Endothelial cell of umbilical vein (primary cell): ENCODE data around the gene IL25. TPM values are rescaled to one million over a fixed set of nuclear protein-coding genes. Genes with fewer than 3 reads are reported as not detected.

Experiments
- BruUV-seq: library from RNA; stranded (reverse); fragments of 400-500 nt; replicated peaks from 2 replicates; lab custom pipeline; 2021; lab: Mats Ljungman, UMichigan
- CTCF ChIA-PET: fragments of 300-600, 350-600 bp; sonication (Branson Sonifier 250); formaldehyde crosslinking; loops from one replicate; lab custom pipeline; 2021; ENCODE audit warnings: antibody characterized with exemption, inconsistent platforms; lab: Charles Lee
- POLR2A ChIA-PET: fragments of 300-600, 350-600 bp; sonication (Branson Sonifier 250); formaldehyde crosslinking; loops from one replicate; lab custom pipeline; 2021; ENCODE audit warnings: antibody characterized with exemption, inconsistent platforms; lab: Charles Lee
- DNase-seq: peaks from one replicate; pipeline ENCODE4 v3.0.0-alpha.2; 2011; ENCODE audit warnings: low read depth, low spot score
- FAIRE-seq: peaks from 2 replicates; lab custom pipeline; 2011; peaks lifted over from hg19 to GRCh38; lab: Jason Lieb, UNC
- H2AFZ ChIP-seq: 2 replicates; pipeline ENCODE4 v1.6.0; 2012; ENCODE audit warnings: low read depth, low read length, control low read depth, inconsistent platforms
- H3K27ac ChIP-seq: 2 replicates; pipeline ENCODE4 v1.5.1; 2011; ENCODE audit warnings: low read depth, mild to moderate bottlenecking, control low read depth, low read length, moderate library complexity; ENCODE audit not compliant: insufficient read depth
- H3K27me3 ChIP-seq, 2 experiments: 2 replicates each; pipeline versions ENCODE4 v1.6.0 to v1.6.1; 2011; ENCODE audit warnings: low read length in 2 of 2, mixed read lengths in 1 of 2; ENCODE audit not compliant: control insufficient read depth in 2 of 2, insufficient read depth in 2 of 2
- H3K36me3 ChIP-seq, 2 experiments: 2 replicates in 1 of 2; 3 replicates in 1 of 2; pipeline ENCODE4 v1.5.1; 2011; ENCODE audit warnings: low read length in 2 of 2, mild to moderate bottlenecking in 1 of 2, moderate library complexity in 1 of 2; ENCODE audit not compliant: control insufficient read depth in 2 of 2, insufficient read depth in 2 of 2; ENCODE audit errors: extremely low read depth in 1 of 2
- H3K4me1 ChIP-seq: 3 replicates; pipeline ENCODE4 v1.5.1; 2011; ENCODE audit warnings: mild to moderate bottlenecking, low read length; ENCODE audit not compliant: control insufficient read depth, insufficient read depth; ENCODE audit errors: extremely low read depth
- H3K4me2 ChIP-seq: 2 replicates; pipeline ENCODE4 v1.6.1; 2011; ENCODE audit warnings: low read length, control low read depth, mixed read lengths; ENCODE audit not compliant: insufficient read depth
- H3K4me3 ChIP-seq, 3 experiments: fragments of 200-600 bp in 1 of 3; sonication (generic), shearing (Covaris generic) in 1 of 3; replicated peaks in 1 of 3; 2 replicates each; pipeline ENCODE4 v1.5.1; 2011 to 2016; ENCODE audit warnings: control low read depth in 3 of 3, low read length in 3 of 3, mild to moderate bottlenecking in 2 of 3, inconsistent platforms in 1 of 3, low read depth in 1 of 3, moderate library complexity in 1 of 3; ENCODE audit not compliant: insufficient read depth in 1 of 3
- H3K79me2 ChIP-seq: 2 replicates; pipeline ENCODE4 v1.6.0; 2012; ENCODE audit warnings: low read length, inconsistent platforms; ENCODE audit not compliant: control insufficient read depth, insufficient read depth
- H3K9ac ChIP-seq: replicated peaks from 2 replicates; pipeline ENCODE3; 2011; ENCODE audit warnings: low read length, control low read depth; ENCODE audit not compliant: insufficient read depth; ENCODE audit errors: extremely low read depth
- H3K9me1 ChIP-seq: replicated peaks from 3 replicates; pipeline ENCODE4 v1.6.0; 2011; ENCODE audit warnings: mild to moderate bottlenecking, low read length; ENCODE audit not compliant: control insufficient read depth, insufficient read depth; ENCODE audit errors: extremely low read depth
- H3K9me3 ChIP-seq: replicated peaks from 2 replicates; pipeline ENCODE4 v1.5.1; 2012; ENCODE audit warnings: low read length, inconsistent platforms; ENCODE audit not compliant: control insufficient read depth, insufficient read depth
- H4K20me1 ChIP-seq: replicated peaks from 2 replicates; pipeline ENCODE3; 2011; ENCODE audit warnings: mild to moderate bottlenecking, low read length; ENCODE audit not compliant: control insufficient read depth, insufficient read depth; ENCODE audit errors: extremely low read depth
- EZH2 ChIP-seq: IDR thresholded peaks from 2 replicates; pipeline ENCODE4 v1.6.1; 2012; ENCODE audit warnings: borderline replicate concordance, low read depth, mild to moderate bottlenecking, moderate library complexity, low read length, inconsistent platforms; ENCODE audit not compliant: severe bottlenecking
- FOS ChIP-seq: IDR thresholded peaks from 2 replicates; pipeline ENCODE4 v1.6.1; 2011; ENCODE audit warnings: mild to moderate bottlenecking, low read length, moderate library complexity, borderline replicate concordance; ENCODE audit not compliant: insufficient read depth
- GATA2 ChIP-seq: IDR thresholded peaks from 2 replicates; pipeline ENCODE4 v1.7.0; 2011; ENCODE audit warnings: low read depth, mild to moderate bottlenecking, moderate library complexity, mixed read lengths, low read length; ENCODE audit not compliant: insufficient read length, insufficient read depth
- JUN ChIP-seq: IDR thresholded peaks from 2 replicates; pipeline ENCODE4 v1.6.1; 2011; ENCODE audit warnings: borderline replicate concordance, low read depth; ENCODE audit not compliant: insufficient read length, insufficient read depth
- MYC ChIP-seq: IDR thresholded peaks from one replicate; pipeline ENCODE4 v1.6.1; 2011; ENCODE audit warnings: mild to moderate bottlenecking, low read depth, low read length
- POLR2A ChIP-seq: IDR thresholded peaks from 2 replicates; pipeline ENCODE4 v1.6.1; 2012; ENCODE audit warnings: low read depth, mild to moderate bottlenecking, control low read depth, low read length
- POLR2AphosphoS5 ChIP-seq: IDR thresholded peaks from 2 replicates; pipeline ENCODE4 v1.6.1; 2012; ENCODE audit warnings: low read depth, mild to moderate bottlenecking, control low read depth, low read length, moderate library complexity; ENCODE audit not compliant: insufficient read depth
- dilution Hi-C: fragments of 300-500 bp; cut with MboI; formaldehyde crosslinking; loops from one replicate; pipeline ENCODE4 v1.15.0; 2019; ENCODE audit warnings: low sequenced_read_pairs; ENCODE audit not compliant: extremely low pct_ligation_motif_present
- intact Hi-C: fragments of 100-400 bp; cut with micrococcal nuclease; formaldehyde crosslinking; loops from one replicate; pipeline ENCODE4 v1.10.0; 2022
- polyA plus RNA-seq, 4 experiments: library from polyadenylated mRNA; depleted of rRNA in 3 of 4; stranded (reverse) in 3 of 4; unstranded in 1 of 4; fragments of >200 nt; gene quantifications; 2 replicates each; pipeline versions ENCODE4 v1.2.1 to v1.2.3, GENCODE V29; 2011 to 2012; ENCODE audit warnings: missing spikeins in 1 of 4
- total RNA-seq: library from RNA; stranded (reverse); gene quantifications from 2 replicates; pipeline ENCODE4 v1.2.3, GENCODE V29; 2021
- TF ChIP-seq, protein P1 (sequence below), 2 donors: IDR thresholded peaks; 1 replicate in 1 of 2; 2 replicates in 1 of 2; pipeline ENCODE4 v1.5.1; 2011; ENCODE audit warnings: low read length in 2 of 2, mild to moderate bottlenecking in 2 of 2, moderate library complexity in 2 of 2, control low read depth in 1 of 2, inconsistent platforms in 1 of 2, low read depth in 1 of 2; ENCODE audit not compliant: insufficient read depth in 1 of 2; ENCODE audit errors: extremely low read depth in 1 of 2
- TF ChIP-seq, protein P2 (sequence below): IDR thresholded peaks from 2 replicates; pipeline ENCODE4 v1.6.1; 2011; ENCODE audit not compliant: insufficient read depth, insufficient read length

The IL25 gene
- total and polyA plus RNA-seq, 2 donors (not counting 3 experiments of a cell fraction or from before 2014, with no cell fraction given): not detected

DNA sequence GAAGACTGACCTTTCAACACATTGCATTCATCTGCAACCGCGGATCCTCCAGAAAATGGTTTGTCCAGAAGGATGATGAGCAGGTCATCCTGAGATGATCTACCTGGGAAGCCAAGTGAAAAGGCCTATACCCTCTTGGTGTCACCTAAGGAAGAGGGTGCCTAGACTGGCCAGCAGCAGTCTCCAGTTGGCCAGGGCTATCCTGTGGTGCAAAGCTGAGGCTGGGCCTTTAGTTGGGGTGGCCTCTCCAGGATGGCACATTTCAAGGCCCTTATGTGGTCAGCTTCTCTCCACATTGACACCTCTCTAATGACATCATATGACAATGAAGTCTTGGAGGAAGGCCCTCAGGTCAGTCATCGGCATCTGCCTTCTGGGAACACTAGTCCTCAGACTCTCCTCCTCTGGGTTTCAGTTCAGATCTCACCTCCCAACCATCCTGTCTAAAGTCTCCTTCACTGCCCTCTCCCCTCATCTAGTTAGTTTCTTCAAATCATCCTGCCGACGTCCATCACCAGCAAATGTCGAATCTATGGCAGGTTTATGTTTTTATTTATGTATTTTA, 16.7 kb upstream of the IL25 start:
- TF ChIP-seq FOS (no peak), EZH2 (no peak), MYC (no peak), POLR2A (no peak), POLR2AphosphoS5 (no peak), JUN (no peak), GATA2 (no peak)
- TF ChIP-seq, protein P1, sequence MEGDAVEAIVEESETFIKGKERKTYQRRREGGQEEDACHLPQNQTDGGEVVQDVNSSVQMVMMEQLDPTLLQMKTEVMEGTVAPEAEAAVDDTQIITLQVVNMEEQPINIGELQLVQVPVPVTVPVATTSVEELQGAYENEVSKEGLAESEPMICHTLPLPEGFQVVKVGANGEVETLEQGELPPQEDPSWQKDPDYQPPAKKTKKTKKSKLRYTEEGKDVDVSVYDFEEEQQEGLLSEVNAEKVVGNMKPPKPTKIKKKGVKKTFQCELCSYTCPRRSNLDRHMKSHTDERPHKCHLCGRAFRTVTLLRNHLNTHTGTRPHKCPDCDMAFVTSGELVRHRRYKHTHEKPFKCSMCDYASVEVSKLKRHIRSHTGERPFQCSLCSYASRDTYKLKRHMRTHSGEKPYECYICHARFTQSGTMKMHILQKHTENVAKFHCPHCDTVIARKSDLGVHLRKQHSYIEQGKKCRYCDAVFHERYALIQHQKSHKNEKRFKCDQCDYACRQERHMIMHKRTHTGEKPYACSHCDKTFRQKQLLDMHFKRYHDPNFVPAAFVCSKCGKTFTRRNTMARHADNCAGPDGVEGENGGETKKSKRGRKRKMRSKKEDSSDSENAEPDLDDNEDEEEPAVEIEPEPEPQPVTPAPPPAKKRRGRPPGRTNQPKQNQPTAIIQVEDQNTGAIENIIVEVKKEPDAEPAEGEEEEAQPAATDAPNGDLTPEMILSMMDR (IDR thresholded peaks at IDR 0.05; ENCODE audit: extremely low read depth in 1 of 2, insufficient read depth in 1 of 2, low read depth in 1 of 2, low read length in 2 of 2): no peak
- TF ChIP-seq, protein P2, sequence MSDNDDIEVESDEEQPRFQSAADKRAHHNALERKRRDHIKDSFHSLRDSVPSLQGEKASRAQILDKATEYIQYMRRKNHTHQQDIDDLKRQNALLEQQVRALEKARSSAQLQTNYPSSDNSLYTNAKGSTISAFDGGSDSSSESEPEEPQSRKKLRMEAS: no peak
- FAIRE-seq (no peak), DNase-seq (no peak)
- H3K4me2 ChIP-seq: no peak overlapping the region
- no peaks in the 10 kb centered on the region for H3K36me3 ChIP-seq
- no peak overlapping the region for H3K9ac ChIP-seq
- POLR2A ChIA-PET: no interaction called here
- H3K9me1 ChIP-seq: no peaks in the 10 kb centered on the region
- intact Hi-C loops: no loop called here
- H3K27me3 ChIP-seq: peaks cover 30 to 31% of the 10 kb centered on the region in 2 experiments
- no peak overlapping the region for H3K4me3 ChIP-seq
- dilution Hi-C loops: no loop called here
- H3K79me2 ChIP-seq: no peaks in the 10 kb centered on the region
- no peak overlapping the region for H2AFZ ChIP-seq
- H3K27ac ChIP-seq: no peak overlapping the region
- H4K20me1 ChIP-seq: no peaks in the 10 kb centered on the region
- CTCF ChIA-PET: no interaction called here
- H3K4me1 ChIP-seq: no peaks in the 10 kb centered on the region
- H3K9me3 ChIP-seq: no peaks in the 10 kb centered on the region
- no TSS peak for BruUV-seq
